Psoas muscle (tissue), 8 donors: Measurements from ENCODE around the gene SP100. TPM values are rescaled to one million over a fixed set of nuclear protein-coding genes. Genes with fewer than 3 reads are reported as not detected.

ENCODE experiments used
- ATAC-seq, 4 donors: fragments of 200-7000 bp; cut with Tn5 transposase; one replicate each; pipeline ENCODE4 v1.9.1; 2020; ENCODE audit warnings: moderate library complexity in 3 of 4, mild to moderate bottlenecking in 2 of 4
- DNase-seq, 2 donors: peaks; one replicate each; pipeline ENCODE4 v3.0.0-alpha.2; 2020
- H3K27ac ChIP-seq: fragments of 200-600 bp; one replicate; pipeline ENCODE4 v1.8.0; 2022
- H3K27me3 ChIP-seq, 3 donors: fragments of 200-600 bp in 1 of 3; one replicate each; pipeline versions ENCODE4 v1.6.1 to v1.8.0; 2013 to 2022; ENCODE audit warnings: low read length in 2 of 3, mild to moderate bottlenecking in 2 of 3, moderate library complexity in 1 of 3; ENCODE audit not compliant: insufficient read depth in 3 of 3
- H3K36me3 ChIP-seq, 2 donors: fragments of 200-600 bp in 1 of 2; one replicate each; pipeline versions ENCODE4 v1.6.1 to v1.8.0; 2013 to 2022; ENCODE audit warnings: low read depth in 1 of 2, mild to moderate bottlenecking in 1 of 2, moderate library complexity in 1 of 2; ENCODE audit not compliant: insufficient read depth in 1 of 2
- H3K4me1 ChIP-seq: fragments of 200-600 bp; one replicate; pipeline ENCODE4 v1.8.0; 2022
- H3K4me3 ChIP-seq: fragments of 200-600 bp; one replicate; pipeline ENCODE4 v1.8.0; 2022; ENCODE audit warnings: mild to moderate bottlenecking
- H3K9me3 ChIP-seq: fragments of 200-600 bp; one replicate; pipeline ENCODE4 v1.8.0; 2022
- CTCF ChIP-seq: fragments of 200-600 bp; IDR thresholded peaks from one replicate; pipeline ENCODE4 v1.8.0; 2022; ENCODE audit warnings: antibody characterized with exemption
- WGBS, 3 donors: extraction: QIAGEN DNeasy Blood & Tissue Kit; methylation state at CpG; one replicate each; pipeline versions ENCODE4 v1.1.6 to v1.1.7; 2013; 5-methylcytosine and 5-hydroxymethylcytosine counted together
- intact Hi-C, 2 donors: fragments of 100-400 bp; cut with DNase I; formaldehyde crosslinking; loops; one replicate each; pipeline versions ENCODE4 v1.11.0 to v1.14.2; 2022
- polyA plus RNA-seq, 3 donors: library from polyadenylated mRNA; stranded (reverse); fragments of 200-250 nt; gene quantifications; one replicate each; pipeline ENCODE4 v1.2.3, GENCODE V29; 2013
- total RNA-seq, 4 donors: library from RNA; stranded (reverse); fragmentation: NEBNext Ultra II Directional in 2 of 4; extraction: Animal tissue kit (Norgen Biotek cat#: 25700) in 2 of 4; gene quantifications; one replicate each; pipeline versions ENCODE4 v1.2.1 to v1.2.4, GENCODE V29; 2021 to 2023
- donor health status: healthy with polysubstance abuse.
- donor health status: DM: no; HTN: no; CAD: no; lungs with moderate emphysema.
- donor health status: Bipolar disorder and iron deficiency.
- donor health status: healthy.
- donor health status: DM: yes; HTN: yes; CAD: no.
- donor health status: DM: no; HTN: no; CAD: no.
- donor health status: DM: no; HTN: no; CAD: no.
- donor health status: DM: yes; HTN: yes; CAD: no.

SP100 gene
- total and polyA plus RNA-seq, 7 donors = 6.5 to 28.0 (median 13.5) TPM

GRCh38 chr2:230552181-230552580 is 136.2 kb downstream of the SP100 start:
- ATAC-seq = no peak
- intact Hi-C loops = no loop called here
- WGBS, 3 donors = 84 to 98% (median 94%) methylated on average over 2 of the region's 2 CpGs
- Histone ChIP-seq H3K9me3 (peaks cover 9% of the 10 kb centered on the region), H3K27ac (no peak overlapping the region), H3K4me3 (no peak overlapping the region), H3K4me1 (no peaks in the 10 kb centered on the region), H3K27me3 (no peaks in the 10 kb centered on the region), H3K36me3 (no peaks in the 10 kb centered on the region)
- DNase-seq = no peak
- no peak for TF ChIP-seq CTCF

- no peak overlapping the region for H3K4me3 ChIP-seq
- H3K27ac ChIP-seq = no peak overlapping the region
- H3K9me3 ChIP-seq = peaks cover 9% of the 10 kb centered on the region
- no peak for ATAC-seq
- 0 to 34% (median 30%) methylated on average over 1 of the region's 1 CpG for WGBS, 3 donors
- no peaks in the 10 kb centered on the region for H3K27me3 ChIP-seq
- no peak for TF ChIP-seq CTCF
- no peaks in the 10 kb centered on the region for H3K4me1 ChIP-seq
- H3K36me3 ChIP-seq = no peaks in the 10 kb centered on the region
- intact Hi-C loops = no loop called here
- no peak for DNase-seq
These were observed 141.1 kb downstream of the SP100 start for GRCh38 chr2:230557065-230557464.

GRCh38 chr2:230564805-230565779 is 149.1 kb downstream of the SP100 start:
- no peaks in the 10 kb centered on the region for H3K36me3 ChIP-seq
- no peaks in the 10 kb centered on the region for H3K27me3 ChIP-seq
- no peak overlapping the region for H3K27ac ChIP-seq
- intact Hi-C loops = no loop called here
- no peaks in the 10 kb centered on the region for H3K4me1 ChIP-seq
- ATAC-seq (peak in 1 of 4 donors; percentile 66), DNase-seq (no peak)
- no peak for TF ChIP-seq CTCF
- H3K9me3 ChIP-seq = no peaks in the 10 kb centered on the region
- 28 to 36% (median 36%) methylated on average over 11 of the region's 11 CpGs for WGBS, 3 donors
- H3K4me3 ChIP-seq = no peak overlapping the region

- Histone ChIP-seq H3K27me3 (no peaks in the 10 kb centered on the region), H3K9me3 (no peaks in the 10 kb centered on the region), H3K4me3 (no peak overlapping the region), H3K4me1 (no peaks in the 10 kb centered on the region), H3K27ac (no peak overlapping the region), H3K36me3 (no peaks in the 10 kb centered on the region)
- DNase-seq (no peak), ATAC-seq (no peak)
- TF ChIP-seq CTCF = no peak
- intact Hi-C loops = no loop called here
- 47 to 67% (median 64%) methylated on average over 2 of the region's 2 CpGs for WGBS, 3 donors
These were observed 153.3 kb downstream of the SP100 start for GRCh38 chr2:230569298-230569697.
